22Rv1 (cell line): ENCODE results near the gene MYH15.

ENCODE experiments used
- H3K27ac ChIP-seq: fragments of 450-650 bp; 2 replicates; pipeline ENCODE4 v1.5.1; 2017
- CTCF ChIP-seq: fragments of 450-650 bp; IDR thresholded peaks from 2 replicates; pipeline ENCODE4 v1.5.1; 2017; ENCODE audit warnings: mild to moderate bottlenecking
- ZFX ChIP-seq: fragments of 450-650 bp; IDR thresholded peaks from 2 replicates; pipeline ENCODE4 v1.6.1; 2017; ENCODE audit warnings: antibody characterized with exemption, borderline replicate concordance

MYH15 gene

GRCh38 chr3:108334701-108335100 is 175.7 kb downstream of the MYH15 start:
- no peak for TF ChIP-seq ZFX
- TF ChIP-seq CTCF = no peak

DNA sequence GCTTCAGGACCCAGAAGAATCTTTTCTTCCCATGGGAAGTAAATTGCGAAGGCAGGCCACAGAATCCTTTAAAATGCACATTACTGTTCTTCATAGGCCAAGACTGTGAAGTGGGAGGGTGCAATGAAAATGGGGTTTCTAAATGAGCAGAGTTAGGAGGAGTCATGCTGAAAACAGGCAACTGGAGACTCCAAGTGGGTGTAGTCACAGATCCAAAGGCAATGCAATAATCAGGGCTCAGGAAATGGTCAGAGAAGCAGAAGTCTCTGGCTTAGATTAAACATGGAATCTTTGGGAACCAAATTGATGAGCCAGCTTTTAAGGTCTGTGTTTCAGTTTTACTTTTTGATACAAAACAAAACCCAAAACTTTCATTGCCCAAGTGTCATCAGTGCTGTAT is 176.4 kb downstream of the MYH15 start:
- no peak for TF ChIP-seq ZFX
- no peak for TF ChIP-seq CTCF
- no peak overlapping the region for H3K27ac ChIP-seq

More at GRCh38 chr3:108334701-108335100, 175.7 kb downstream of the MYH15 start:
- no peak overlapping the region for H3K27ac ChIP-seq

- no peak for TF ChIP-seq ZFX
- H3K27ac ChIP-seq = no peak overlapping the region
Measured at GRCh38 chr3:108331792-108332191, 178.6 kb downstream of the MYH15 start.
